Mesenchymal stem cell (in vitro differentiated cells and primary cell): ENCODE results near the gene NSRP1.

Experiments
- DNase-seq: peaks from one replicate; pipeline ENCODE4 v3.0.0-alpha.2; 2013
- H2AFZ ChIP-seq: one replicate; pipeline ENCODE4 v1.6.1; 2013; ENCODE audit warnings: low read depth, mild to moderate bottlenecking, control low read depth, inconsistent platforms, low read length, moderate library complexity
- H2AK5ac ChIP-seq: 2 replicates; pipeline ENCODE4 v1.6.1; 2013; ENCODE audit warnings: low read length, moderate library complexity, mild to moderate bottlenecking, inconsistent platforms; ENCODE audit not compliant: severe bottlenecking
- H2BK120ac ChIP-seq: one replicate; pipeline ENCODE4 v1.6.1; 2013; ENCODE audit warnings: low read depth, mild to moderate bottlenecking, inconsistent platforms, low read length, moderate library complexity
- H2BK12ac ChIP-seq, 2 experiments: one replicate each; pipeline ENCODE4 v1.6.1; 2013; ENCODE audit warnings: inconsistent platforms in 2 of 2, low read length in 2 of 2, mild to moderate bottlenecking in 2 of 2, moderate library complexity in 2 of 2, control low read depth in 1 of 2
- H2BK15ac ChIP-seq: one replicate; pipeline ENCODE4 v1.6.1; 2013; ENCODE audit warnings: mild to moderate bottlenecking, low read depth, inconsistent platforms; ENCODE audit not compliant: poor library complexity, severe bottlenecking
- H2BK5ac ChIP-seq: 2 replicates; pipeline ENCODE4 v1.6.1; 2013; ENCODE audit warnings: low read depth, mild to moderate bottlenecking, low read length, control low read depth, inconsistent platforms; ENCODE audit not compliant: poor library complexity, severe bottlenecking
- H3K14ac ChIP-seq, 2 experiments: one replicate each; pipeline ENCODE4 v1.6.1; 2013; ENCODE audit warnings: inconsistent platforms in 2 of 2, low read length in 2 of 2, control low read depth in 1 of 2, mild to moderate bottlenecking in 1 of 2, moderate library complexity in 1 of 2
- H3K18ac ChIP-seq, 2 experiments: one replicate each; pipeline ENCODE4 v1.6.1; 2013; ENCODE audit warnings: inconsistent platforms in 2 of 2, low read length in 2 of 2, control low read depth in 1 of 2, low read depth in 1 of 2, mild to moderate bottlenecking in 1 of 2
- H3K23ac ChIP-seq, 2 experiments: one replicate each; pipeline ENCODE4 v1.6.1; 2013; ENCODE audit warnings: inconsistent platforms in 2 of 2, low read length in 2 of 2, mild to moderate bottlenecking in 2 of 2, moderate library complexity in 2 of 2, control low read depth in 1 of 2
- H3K27ac ChIP-seq: 2 replicates; pipeline ENCODE4 v1.5.1; 2013; ENCODE audit warnings: mild to moderate bottlenecking, moderate library complexity, low read length, control low read depth, inconsistent platforms; ENCODE audit not compliant: poor library complexity, severe bottlenecking
- H3K27me3 ChIP-seq, 2 experiments: 2 replicates each; pipeline versions ENCODE4 v1.6.1 to v1.7.0; 2013; ENCODE audit warnings: low read length in 2 of 2, mild to moderate bottlenecking in 2 of 2, moderate library complexity in 2 of 2, control low read depth in 1 of 2, inconsistent platforms in 1 of 2; ENCODE audit not compliant: control insufficient read depth in 1 of 2, insufficient read depth in 1 of 2
- H3K36me3 ChIP-seq, 2 experiments: 2 replicates each; pipeline versions ENCODE4 v1.6.1 to v1.7.0; 2013; ENCODE audit warnings: low read length in 2 of 2, control low read depth in 1 of 2, inconsistent platforms in 1 of 2, low read depth in 1 of 2, mild to moderate bottlenecking in 1 of 2; ENCODE audit not compliant: insufficient read depth in 2 of 2, control insufficient read depth in 1 of 2
- H3K4ac ChIP-seq, 2 experiments: one replicate each; pipeline ENCODE4 v1.6.1; 2013; ENCODE audit warnings: inconsistent platforms in 2 of 2, low read length in 2 of 2, mild to moderate bottlenecking in 2 of 2, moderate library complexity in 2 of 2, control low read depth in 1 of 2, low read depth in 1 of 2
- H3K4me1 ChIP-seq: 2 replicates; pipeline ENCODE4 v1.6.1; 2013; ENCODE audit warnings: low read depth, low read length, control low read depth; ENCODE audit not compliant: control insufficient read depth, insufficient read depth
- H3K4me2 ChIP-seq: 2 replicates; pipeline ENCODE4 v1.6.1; 2013; ENCODE audit warnings: low read length, mild to moderate bottlenecking, inconsistent platforms; ENCODE audit not compliant: poor library complexity, severe bottlenecking
- H3K4me3 ChIP-seq, 2 experiments: 2 replicates each; pipeline versions ENCODE4 v1.5.1 to v1.7.0; 2013; ENCODE audit warnings: low read length in 2 of 2, mild to moderate bottlenecking in 2 of 2, control low read depth in 1 of 2, low read depth in 1 of 2; ENCODE audit not compliant: insufficient read depth in 1 of 2
- H3K79me1 ChIP-seq: replicated peaks from 2 replicates; pipeline ENCODE4 v1.6.1; 2013; ENCODE audit warnings: mild to moderate bottlenecking, control low read depth, low read length, inconsistent platforms; ENCODE audit not compliant: poor library complexity, severe bottlenecking
- H3K9ac ChIP-seq: 2 replicates; pipeline ENCODE4 v1.7.0; 2013; ENCODE audit warnings: mild to moderate bottlenecking, low read length, moderate library complexity
- H3K9me3 ChIP-seq: 2 replicates; pipeline ENCODE4 v1.7.0; 2013; ENCODE audit warnings: mild to moderate bottlenecking, low read length; ENCODE audit not compliant: control insufficient read depth
- H4K8ac ChIP-seq: one replicate; pipeline ENCODE4 v1.6.1; 2013; ENCODE audit warnings: inconsistent platforms, mild to moderate bottlenecking, low read length, moderate library complexity
- H4K91ac ChIP-seq: one replicate; pipeline ENCODE4 v1.6.1; 2013; ENCODE audit warnings: mild to moderate bottlenecking, low read length, inconsistent platforms
- WGBS: methylation state at CpG from one replicate; pipeline ENCODE4 v1.1.7; 2013; ENCODE audit warnings: mixed read lengths; 5-methylcytosine and 5-hydroxymethylcytosine counted together

NSRP1 gene

GRCh38 chr17:30187573-30187972 lies 71.0 kb downstream of the NSRP1 start:
- peaks cover 2% of the 10 kb centered on the region for H3K4me1 ChIP-seq
- H4K91ac ChIP-seq, result no peak overlapping the region
- H2BK5ac ChIP-seq, result no peak overlapping the region
- no peaks in the 10 kb centered on the region for H3K79me1 ChIP-seq
- WGBS, result 100% methylated on average over 2 of the region's 2 CpGs
- no peak overlapping the region for H2BK12ac ChIP-seq
- no peak overlapping the region for H3K9ac ChIP-seq
- H2AFZ ChIP-seq, result no peak overlapping the region
- no peak overlapping the region for H4K8ac ChIP-seq
- H3K4me3 ChIP-seq, result no peak overlapping the region
- H3K14ac ChIP-seq, result no peak overlapping the region
- no peaks in the 10 kb centered on the region for H3K27me3 ChIP-seq
- peak; percentile 29 for DNase-seq
- H2AK5ac ChIP-seq, result no peak overlapping the region
- H3K9me3 ChIP-seq, result no peaks in the 10 kb centered on the region
- peak overlapping the region; percentile 69 for H3K27ac ChIP-seq
- H2BK120ac ChIP-seq, result no peak overlapping the region
- H3K18ac ChIP-seq, result no peak overlapping the region
- no peak overlapping the region for H3K4ac ChIP-seq
- no peak overlapping the region for H2BK15ac ChIP-seq
- H3K23ac ChIP-seq, result no peak overlapping the region
- peaks cover 8 to 53% of the 10 kb centered on the region in 2 experiments for H3K36me3 ChIP-seq
- H3K4me2 ChIP-seq, result no peak overlapping the region

- no peak overlapping the region for H3K18ac ChIP-seq
- H2AFZ ChIP-seq, result no peak overlapping the region
- no peak overlapping the region for H2BK120ac ChIP-seq
- H3K4ac ChIP-seq, result no peak overlapping the region
- no peak overlapping the region for H3K9ac ChIP-seq
- no peak overlapping the region for H2BK15ac ChIP-seq
- H2BK12ac ChIP-seq, result no peak overlapping the region
- no peaks in the 10 kb centered on the region for H3K9me3 ChIP-seq
- H2AK5ac ChIP-seq, result no peak overlapping the region
- no peak overlapping the region for H3K14ac ChIP-seq
- H4K91ac ChIP-seq, result no peak overlapping the region
- WGBS, result 100% methylated on average over 4 of the region's 5 CpGs
- no peak overlapping the region for H2BK5ac ChIP-seq
- H3K27ac ChIP-seq, result peak overlapping the region; percentile 69
- no peaks in the 10 kb centered on the region for H3K79me1 ChIP-seq
- DNase-seq, result no peak
- H3K4me2 ChIP-seq, result no peak overlapping the region
- no peak overlapping the region for H3K4me3 ChIP-seq
- no peak overlapping the region for H4K8ac ChIP-seq
- H3K36me3 ChIP-seq, result peaks cover 7 to 48% of the 10 kb centered on the region in 2 experiments
- H3K27me3 ChIP-seq, result no peaks in the 10 kb centered on the region
- peaks cover 2% of the 10 kb centered on the region for H3K4me1 ChIP-seq
- H3K23ac ChIP-seq, result no peak overlapping the region
Observed at GRCh38 chr17:30188211-30188939, 71.8 kb downstream of the NSRP1 start.

- Histone ChIP-seq H4K8ac (no peak overlapping the region), H2BK12ac (no peak overlapping the region)
Observed at GRCh38 chr17:30191072-30191471, 74.5 kb downstream of the NSRP1 start.

GRCh38 chr17:30196504-30196903 lies 79.9 kb downstream of the NSRP1 start:
- no peak overlapping the region for H3K27ac ChIP-seq
- no peak overlapping the region for H3K4me2 ChIP-seq
- DNase-seq, result no peak
- no peak overlapping the region for H4K91ac ChIP-seq
- no peaks in the 10 kb centered on the region for H3K4me1 ChIP-seq
- H3K9me3 ChIP-seq, result no peaks in the 10 kb centered on the region
- H3K36me3 ChIP-seq, result no peaks in the 10 kb centered on the region
- H2BK12ac ChIP-seq, result no peak overlapping the region
- H3K23ac ChIP-seq, result no peak overlapping the region
- WGBS, result 100% methylated on average over 1 of the region's 3 CpGs
- no peak overlapping the region for H3K4ac ChIP-seq
- H3K4me3 ChIP-seq, result no peak overlapping the region
- no peaks in the 10 kb centered on the region for H3K27me3 ChIP-seq
- no peak overlapping the region for H4K8ac ChIP-seq
- no peak overlapping the region for H2BK15ac ChIP-seq
- H2AFZ ChIP-seq, result no peak overlapping the region
- no peaks in the 10 kb centered on the region for H3K79me1 ChIP-seq
- no peak overlapping the region for H2BK120ac ChIP-seq
- H3K14ac ChIP-seq, result no peak overlapping the region
- no peak overlapping the region for H3K18ac ChIP-seq
- H2AK5ac ChIP-seq, result no peak overlapping the region
- H3K9ac ChIP-seq, result no peak overlapping the region
- no peak overlapping the region for H2BK5ac ChIP-seq

More at GRCh38 chr17:30191072-30191471, 74.5 kb downstream of the NSRP1 start:
- Histone ChIP-seq H3K27me3 (no peaks in the 10 kb centered on the region), H3K9me3 (no peaks in the 10 kb centered on the region), H3K79me1 (no peaks in the 10 kb centered on the region), H3K14ac (no peak overlapping the region), H2AK5ac (no peak overlapping the region), H3K9ac (no peak overlapping the region), H2BK5ac (no peak overlapping the region), H2AFZ (no peak overlapping the region), H4K91ac (no peak overlapping the region), H3K27ac (no peak overlapping the region), H2BK15ac (no peak overlapping the region), H3K4me3 (no peak overlapping the region), H3K4me1 (peaks cover 2% of the 10 kb centered on the region), H3K4ac (no peak overlapping the region), H2BK120ac (no peak overlapping the region), H3K36me3 (peaks cover 0 to 21% of the 10 kb centered on the region in 2 experiments), H3K18ac (no peak overlapping the region), H3K23ac (no peak overlapping the region), H3K4me2 (no peak overlapping the region)
- 100% methylated on average over 2 of the region's 2 CpGs for WGBS
- DNase-seq, result no peak
